ENCODE measurements around the gene APEH.

The APEH gene

DNA sequence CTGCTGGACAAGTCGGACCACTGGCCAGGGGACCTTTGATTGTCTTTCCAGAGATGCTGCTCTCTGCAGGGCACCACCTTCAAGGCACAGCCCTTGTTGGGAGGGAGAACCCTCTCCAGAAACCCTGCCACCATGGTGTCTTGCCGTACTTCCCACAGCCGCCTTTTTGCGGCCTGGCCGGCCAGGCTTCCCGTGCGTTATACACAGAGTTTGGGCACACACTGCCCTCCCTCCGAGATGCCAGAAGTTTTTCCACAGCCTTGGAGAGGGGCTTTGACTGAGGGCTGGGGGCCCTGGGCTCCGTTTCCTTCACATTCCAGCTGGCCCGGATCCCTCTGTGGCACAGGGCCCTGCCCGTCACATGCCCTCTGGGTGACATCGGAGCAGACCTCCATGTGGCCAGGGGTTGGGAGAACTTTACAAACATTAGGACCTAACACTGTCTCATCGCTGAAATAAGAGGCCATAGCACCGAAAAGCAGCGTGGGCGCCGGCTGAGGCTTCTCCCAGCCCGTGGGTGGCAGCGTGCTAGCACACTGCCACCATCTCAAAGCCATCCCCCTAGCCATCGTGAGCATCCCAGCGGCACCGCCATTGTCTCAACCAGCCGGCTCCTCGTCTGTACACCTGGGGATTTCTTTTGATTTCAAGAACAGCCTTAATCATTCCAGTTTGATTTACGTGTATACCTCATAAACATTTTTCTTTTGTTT lies 6.3 kb upstream of the APEH start:
- H3K9ac ChIP-seq (ENCODE audit: low read length) = no peak overlapping the region
- no peak overlapping the region for H3K27ac ChIP-seq (ENCODE audit: low read depth, low read length, poor library complexity, severe bottlenecking)
- H3K79me2 ChIP-seq (ENCODE audit: insufficient read depth, low read length) = no peaks in the 10 kb centered on the region
- no peak overlapping the region for H3K4me2 ChIP-seq (ENCODE audit: low read length)
- peaks cover 6% of the 10 kb centered on the region for H3K4me1 ChIP-seq (ENCODE audit: insufficient read depth, low read length, severe bottlenecking)
- no peaks in the 10 kb centered on the region for H3K9me3 ChIP-seq (ENCODE audit: low read length)
- H3K9me2 ChIP-seq (ENCODE audit: low read depth, low read length) = no peaks in the 10 kb centered on the region
- no peaks in the 10 kb centered on the region for H3F3A ChIP-seq (ENCODE audit: insufficient read depth, low read length)
- no peaks in the 10 kb centered on the region for H3K36me3 ChIP-seq (ENCODE audit: insufficient read depth, low read length)
- H2AFZ ChIP-seq (ENCODE audit: low read length) = no peak overlapping the region
- TF ChIP-seq EZH2 (IDR thresholded peaks at IDR 0.05; ENCODE audit: borderline replicate concordance, low read length) = no peak
- TF ChIP-seq, protein P1, sequence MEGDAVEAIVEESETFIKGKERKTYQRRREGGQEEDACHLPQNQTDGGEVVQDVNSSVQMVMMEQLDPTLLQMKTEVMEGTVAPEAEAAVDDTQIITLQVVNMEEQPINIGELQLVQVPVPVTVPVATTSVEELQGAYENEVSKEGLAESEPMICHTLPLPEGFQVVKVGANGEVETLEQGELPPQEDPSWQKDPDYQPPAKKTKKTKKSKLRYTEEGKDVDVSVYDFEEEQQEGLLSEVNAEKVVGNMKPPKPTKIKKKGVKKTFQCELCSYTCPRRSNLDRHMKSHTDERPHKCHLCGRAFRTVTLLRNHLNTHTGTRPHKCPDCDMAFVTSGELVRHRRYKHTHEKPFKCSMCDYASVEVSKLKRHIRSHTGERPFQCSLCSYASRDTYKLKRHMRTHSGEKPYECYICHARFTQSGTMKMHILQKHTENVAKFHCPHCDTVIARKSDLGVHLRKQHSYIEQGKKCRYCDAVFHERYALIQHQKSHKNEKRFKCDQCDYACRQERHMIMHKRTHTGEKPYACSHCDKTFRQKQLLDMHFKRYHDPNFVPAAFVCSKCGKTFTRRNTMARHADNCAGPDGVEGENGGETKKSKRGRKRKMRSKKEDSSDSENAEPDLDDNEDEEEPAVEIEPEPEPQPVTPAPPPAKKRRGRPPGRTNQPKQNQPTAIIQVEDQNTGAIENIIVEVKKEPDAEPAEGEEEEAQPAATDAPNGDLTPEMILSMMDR (IDR thresholded peaks at IDR 0.05; ENCODE audit: low read length) = no peak
- no peaks in the 10 kb centered on the region for H3K27me3 ChIP-seq (ENCODE audit: insufficient read depth, low read length)
- H3K4me3 ChIP-seq (ENCODE audit: low read depth, low read length, poor library complexity, severe bottlenecking) = no peak overlapping the region
- no peaks in the 10 kb centered on the region for H4K20me1 ChIP-seq (ENCODE audit: insufficient read depth, low read length)

DNA sequence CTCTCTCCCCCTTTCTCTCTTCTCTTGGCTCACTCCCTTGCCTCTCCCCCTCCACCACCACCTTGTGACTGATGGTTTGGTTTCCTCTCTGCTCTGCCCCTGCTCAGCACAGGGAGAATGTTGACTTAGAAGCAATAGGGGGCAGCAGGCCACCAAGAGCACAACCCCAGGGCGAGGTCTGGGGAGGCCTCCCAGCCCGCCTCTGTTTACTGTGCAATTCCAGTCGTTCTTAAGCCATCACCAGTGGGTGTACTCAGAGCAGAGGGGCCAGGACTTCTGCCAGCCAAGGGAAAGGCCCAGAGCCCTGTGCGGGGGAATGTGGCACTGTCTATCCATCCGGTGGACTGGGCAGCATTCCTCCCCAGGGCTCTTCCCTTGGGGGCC lies 5.7 kb upstream of the APEH start:
- Histone ChIP-seq H3K27me3 (ENCODE audit: insufficient read depth, low read length) (no peaks in the 10 kb centered on the region), H3K9me3 (ENCODE audit: low read length) (no peaks in the 10 kb centered on the region), H3K27ac (ENCODE audit: low read depth, low read length, poor library complexity, severe bottlenecking) (no peak overlapping the region), H3K9ac (ENCODE audit: low read length) (no peak overlapping the region), H3K4me2 (ENCODE audit: low read length) (no peak overlapping the region), H2AFZ (ENCODE audit: low read length) (no peak overlapping the region), H4K20me1 (ENCODE audit: insufficient read depth, low read length) (no peaks in the 10 kb centered on the region), H3K9me2 (ENCODE audit: low read depth, low read length) (no peaks in the 10 kb centered on the region), H3K79me2 (ENCODE audit: insufficient read depth, low read length) (no peaks in the 10 kb centered on the region), H3K36me3 (ENCODE audit: insufficient read depth, low read length) (no peaks in the 10 kb centered on the region), H3K4me3 (ENCODE audit: low read depth, low read length, poor library complexity, severe bottlenecking) (no peak overlapping the region), H3K4me1 (ENCODE audit: insufficient read depth, low read length, severe bottlenecking) (peaks cover 11% of the 10 kb centered on the region), H3F3A (ENCODE audit: insufficient read depth, low read length) (no peaks in the 10 kb centered on the region)
- no peak for TF ChIP-seq EZH2 (IDR thresholded peaks at IDR 0.05; ENCODE audit: borderline replicate concordance, low read length)
- TF ChIP-seq, protein P1 (IDR thresholded peaks at IDR 0.05; ENCODE audit: low read length) = peak; percentile 14; the same call in 1 of the 2 replicates

DNA sequence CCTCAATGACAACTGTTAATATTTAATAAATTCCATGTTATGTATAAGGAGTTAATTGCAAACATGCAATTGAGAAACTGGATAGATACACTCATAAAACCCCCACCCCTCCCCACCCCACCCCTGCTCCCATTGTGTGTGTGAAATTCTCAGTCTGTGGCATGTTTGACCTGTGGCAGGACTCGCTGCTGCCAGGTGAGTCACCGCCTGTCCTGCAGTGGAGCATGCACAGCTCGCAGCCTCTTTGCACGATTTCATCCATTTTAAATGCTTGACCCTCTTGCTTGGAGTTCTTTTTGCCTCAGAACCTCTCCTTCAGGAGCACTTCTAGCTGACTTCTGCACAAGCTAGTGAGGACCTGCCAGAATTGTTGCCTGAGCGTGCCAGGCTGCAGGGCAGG lies 5.3 kb upstream of the APEH start:
- Histone ChIP-seq H2AFZ (ENCODE audit: low read length) (no peak overlapping the region), H3K27me3 (ENCODE audit: insufficient read depth, low read length) (no peaks in the 10 kb centered on the region), H4K20me1 (ENCODE audit: insufficient read depth, low read length) (no peaks in the 10 kb centered on the region), H3K9me3 (ENCODE audit: low read length) (no peaks in the 10 kb centered on the region), H3K4me2 (ENCODE audit: low read length) (no peak overlapping the region), H3K9ac (ENCODE audit: low read length) (no peak overlapping the region), H3K4me1 (ENCODE audit: insufficient read depth, low read length, severe bottlenecking) (peaks cover 11% of the 10 kb centered on the region), H3K36me3 (ENCODE audit: insufficient read depth, low read length) (no peaks in the 10 kb centered on the region), H3K79me2 (ENCODE audit: insufficient read depth, low read length) (no peaks in the 10 kb centered on the region), H3K9me2 (ENCODE audit: low read depth, low read length) (no peaks in the 10 kb centered on the region), H3K27ac (ENCODE audit: low read depth, low read length, poor library complexity, severe bottlenecking) (no peak overlapping the region), H3K4me3 (ENCODE audit: low read depth, low read length, poor library complexity, severe bottlenecking) (no peak overlapping the region), H3F3A (ENCODE audit: insufficient read depth, low read length) (no peaks in the 10 kb centered on the region)
- no peak for TF ChIP-seq EZH2 (IDR thresholded peaks at IDR 0.05; ENCODE audit: borderline replicate concordance, low read length)

DNA sequence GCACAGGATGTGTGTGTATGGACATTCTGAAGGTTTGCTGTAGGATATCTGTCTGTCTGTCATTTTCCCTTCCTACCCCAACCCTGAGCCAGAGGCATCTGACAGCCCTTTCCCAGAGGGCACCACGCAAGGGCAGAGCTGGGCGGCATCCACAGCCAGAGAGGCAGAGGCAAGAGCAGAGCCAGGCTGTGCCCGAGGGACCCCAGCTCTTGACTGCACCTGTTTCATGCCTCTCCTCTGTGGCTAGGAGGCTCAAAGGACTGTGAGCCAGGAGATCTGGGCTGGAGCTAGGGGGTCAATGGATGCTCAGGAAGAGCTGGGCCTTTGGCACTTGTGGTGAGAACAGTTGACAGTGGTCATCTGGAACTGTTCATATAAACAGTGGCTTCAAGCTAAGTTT lies 4.8 kb upstream of the APEH start:
- no peaks in the 10 kb centered on the region for H3K79me2 ChIP-seq (ENCODE audit: insufficient read depth, low read length)
- no peaks in the 10 kb centered on the region for H3K9me3 ChIP-seq (ENCODE audit: low read length)
- H2AFZ ChIP-seq (ENCODE audit: low read length) = no peak overlapping the region
- peaks cover 11% of the 10 kb centered on the region for H3K4me1 ChIP-seq (ENCODE audit: insufficient read depth, low read length, severe bottlenecking)
- no peak overlapping the region for H3K4me2 ChIP-seq (ENCODE audit: low read length)
- no peaks in the 10 kb centered on the region for H3K36me3 ChIP-seq (ENCODE audit: insufficient read depth, low read length)
- no peaks in the 10 kb centered on the region for H4K20me1 ChIP-seq (ENCODE audit: insufficient read depth, low read length)
- TF ChIP-seq EZH2 (IDR thresholded peaks at IDR 0.05; ENCODE audit: borderline replicate concordance, low read length) = no peak
- no peaks in the 10 kb centered on the region for H3F3A ChIP-seq (ENCODE audit: insufficient read depth, low read length)
- H3K9me2 ChIP-seq (ENCODE audit: low read depth, low read length) = no peaks in the 10 kb centered on the region
- H3K27ac ChIP-seq (ENCODE audit: low read depth, low read length, poor library complexity, severe bottlenecking) = no peak overlapping the region
- H3K4me3 ChIP-seq (ENCODE audit: low read depth, low read length, poor library complexity, severe bottlenecking) = no peak overlapping the region
- H3K9ac ChIP-seq (ENCODE audit: low read length) = no peak overlapping the region
- no peaks in the 10 kb centered on the region for H3K27me3 ChIP-seq (ENCODE audit: insufficient read depth, low read length)

Measured in OCI-LY1 (cell line).